Measurements from ENCODE around the gene CRNN.

CRNN gene

GRCh38 chr1:152413909-152414308 is at the start of gene CRNN:
TSS of gene CRNN (minus strand) at chr1:152414263. CDS start at chr1:152412233, 2,030 bp downstream.
- no peak for DNase-seq

GRCh38 chr1:152462636-152463035 is 48.6 kb upstream of the CRNN start:
- no peak for DNase-seq

GRCh38 chr1:152461544-152461943 is 47.5 kb upstream of the CRNN start:
- peak; percentile 42 for DNase-seq

GRCh38 chr1:152460529-152460899 is 46.5 kb upstream of the CRNN start:
- no peak for DNase-seq

GRCh38 chr1:152459596-152460528 is 45.8 kb upstream of the CRNN start:
- DNase-seq, result no peak

GRCh38 chr1:152458384-152459185 is 44.5 kb upstream of the CRNN start:
- DNase-seq, result peak; percentile 65

- DNase-seq, result no peak
Measured at GRCh38 chr1:152457561-152457960, 43.5 kb upstream of the CRNN start.

GRCh38 chr1:152457071-152457470 is 43.0 kb upstream of the CRNN start:
- DNase-seq, result no peak

GRCh38 chr1:152451254-152451653 is 37.2 kb upstream of the CRNN start:
- no peak for DNase-seq

GRCh38 chr1:152449661-152450060 is 35.6 kb upstream of the CRNN start:
- DNase-seq, result no peak

- no peak for DNase-seq
Measured at GRCh38 chr1:152448496-152448895, 34.4 kb upstream of the CRNN start.

GRCh38 chr1:152448095-152448494 is 34.0 kb upstream of the CRNN start:
- no peak for DNase-seq

- DNase-seq, result no peak
Measured at GRCh38 chr1:152447484-152447883, 33.4 kb upstream of the CRNN start.

GRCh38 chr1:152444045-152444444 is 30.0 kb upstream of the CRNN start:
- DNase-seq, result no peak

- no peak for DNase-seq
Measured at GRCh38 chr1:152442765-152443164, 28.7 kb upstream of the CRNN start.

- DNase-seq, result no peak
Measured at GRCh38 chr1:152442301-152442700, 28.2 kb upstream of the CRNN start.

GRCh38 chr1:152441756-152442155 is 27.7 kb upstream of the CRNN start:
- no peak for DNase-seq

GRCh38 chr1:152440635-152441471 is 26.8 kb upstream of the CRNN start:
- DNase-seq, result peak; percentile 31

GRCh38 chr1:152436593-152437496 is 22.8 kb upstream of the CRNN start:
- no peak for DNase-seq

GRCh38 chr1:152427458-152427857 is 13.4 kb upstream of the CRNN start:
- no peak for DNase-seq

GRCh38 chr1:152426731-152427130 is 12.7 kb upstream of the CRNN start:
- no peak for DNase-seq

- DNase-seq, result no peak
Measured at GRCh38 chr1:152419917-152420316, 5.9 kb upstream of the CRNN start.

Data from NCI-H526 treated with DMSO at 0.1 percent for 48 hours (cell line).